B cell (primary cell): ENCODE data around the gene DTX3L.

Experiments used
- EZH2 ChIP-seq: IDR thresholded peaks from 2 replicates; pipeline ENCODE4 v1.6.1; 2012; ENCODE audit warnings: borderline replicate concordance, low read depth, mild to moderate bottlenecking, moderate library complexity, low read length; ENCODE audit not compliant: insufficient read depth, poor library complexity, severe bottlenecking
- TF ChIP-seq, protein P1 (sequence below): fragments of 200-600 bp; IDR thresholded peaks from one replicate; pipeline ENCODE4 v1.8.0; 2022; ENCODE audit warnings: antibody characterized with exemption, mild to moderate bottlenecking

DNA sequence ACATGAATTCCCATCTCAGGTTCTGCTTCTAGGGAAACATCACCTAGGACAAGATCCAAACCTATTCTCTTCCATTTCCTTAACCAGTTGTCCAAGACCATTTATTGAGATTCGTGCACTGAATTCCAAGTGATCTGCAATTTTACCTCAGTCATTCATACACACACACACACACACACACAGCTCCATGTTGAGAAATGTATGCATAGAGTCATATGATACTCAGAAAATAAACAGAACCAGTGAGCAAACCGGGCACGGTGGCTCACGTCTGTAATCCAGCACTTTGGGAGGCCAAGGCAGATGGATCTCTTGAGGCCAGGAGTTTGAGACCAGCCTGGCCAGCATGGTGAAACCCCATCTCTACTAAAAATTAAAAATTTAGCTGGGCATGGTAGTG, 43.3 kb upstream of the DTX3L start:
- TF ChIP-seq, protein P1, sequence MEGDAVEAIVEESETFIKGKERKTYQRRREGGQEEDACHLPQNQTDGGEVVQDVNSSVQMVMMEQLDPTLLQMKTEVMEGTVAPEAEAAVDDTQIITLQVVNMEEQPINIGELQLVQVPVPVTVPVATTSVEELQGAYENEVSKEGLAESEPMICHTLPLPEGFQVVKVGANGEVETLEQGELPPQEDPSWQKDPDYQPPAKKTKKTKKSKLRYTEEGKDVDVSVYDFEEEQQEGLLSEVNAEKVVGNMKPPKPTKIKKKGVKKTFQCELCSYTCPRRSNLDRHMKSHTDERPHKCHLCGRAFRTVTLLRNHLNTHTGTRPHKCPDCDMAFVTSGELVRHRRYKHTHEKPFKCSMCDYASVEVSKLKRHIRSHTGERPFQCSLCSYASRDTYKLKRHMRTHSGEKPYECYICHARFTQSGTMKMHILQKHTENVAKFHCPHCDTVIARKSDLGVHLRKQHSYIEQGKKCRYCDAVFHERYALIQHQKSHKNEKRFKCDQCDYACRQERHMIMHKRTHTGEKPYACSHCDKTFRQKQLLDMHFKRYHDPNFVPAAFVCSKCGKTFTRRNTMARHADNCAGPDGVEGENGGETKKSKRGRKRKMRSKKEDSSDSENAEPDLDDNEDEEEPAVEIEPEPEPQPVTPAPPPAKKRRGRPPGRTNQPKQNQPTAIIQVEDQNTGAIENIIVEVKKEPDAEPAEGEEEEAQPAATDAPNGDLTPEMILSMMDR = no peak
- TF ChIP-seq EZH2 = no peak
